Endometrium (tissue), 2 donors: ENCODE measurements around the gene C1orf21.

Source experiments
- FAIRE-seq: peaks from 2 replicates; lab custom pipeline; 2012; peaks lifted over from hg19 to GRCh38; lab: Jason Lieb, UNC
- donor health status: control.
- donor health status: control.

The C1orf21 gene

GRCh38 chr1:184387476-184388318 lies 868 bp downstream of the C1orf21 start:
- no peak for FAIRE-seq

- FAIRE-seq: no peak
Measured at GRCh38 chr1:184388319-184388889, 1.6 kb downstream of the C1orf21 start.

GRCh38 chr1:184388971-184389370 lies 2.1 kb downstream of the C1orf21 start:
- no peak for FAIRE-seq

- no peak for FAIRE-seq
Measured at GRCh38 chr1:184389446-184389845, 2.6 kb downstream of the C1orf21 start.

- FAIRE-seq: no peak
Measured at GRCh38 chr1:184390889-184391288, 4.1 kb downstream of the C1orf21 start.

- no peak for FAIRE-seq
Measured at GRCh38 chr1:184392067-184392466, 5.2 kb downstream of the C1orf21 start.

- no peak for FAIRE-seq
Measured at GRCh38 chr1:184392779-184393522, 6.1 kb downstream of the C1orf21 start.

GRCh38 chr1:184393962-184394361 lies 7.1 kb downstream of the C1orf21 start:
- FAIRE-seq: no peak

GRCh38 chr1:184395370-184395769 lies 8.5 kb downstream of the C1orf21 start:
- FAIRE-seq: no peak

GRCh38 chr1:184395937-184396480 lies 9.2 kb downstream of the C1orf21 start:
- FAIRE-seq: no peak

GRCh38 chr1:184399192-184399847 lies 12.5 kb downstream of the C1orf21 start:
- FAIRE-seq: no peak

GRCh38 chr1:184403961-184404726 lies 17.3 kb downstream of the C1orf21 start:
- no peak for FAIRE-seq

- no peak for FAIRE-seq
Measured at GRCh38 chr1:184404727-184405027, 17.8 kb downstream of the C1orf21 start.

GRCh38 chr1:184405094-184405800 lies 18.4 kb downstream of the C1orf21 start:
- no peak for FAIRE-seq

GRCh38 chr1:184405801-184406142 lies 18.9 kb downstream of the C1orf21 start:
- FAIRE-seq: no peak

- FAIRE-seq: no peak
Measured at GRCh38 chr1:184406479-184406878, 19.6 kb downstream of the C1orf21 start.

GRCh38 chr1:184407816-184408510 lies 21.1 kb downstream of the C1orf21 start:
- no peak for FAIRE-seq

- FAIRE-seq: no peak
Measured at GRCh38 chr1:184408580-184408979, 21.8 kb downstream of the C1orf21 start.

- no peak for FAIRE-seq
Measured at GRCh38 chr1:184409011-184409410, 22.2 kb downstream of the C1orf21 start.

GRCh38 chr1:184412472-184412871 lies 25.6 kb downstream of the C1orf21 start:
- no peak for FAIRE-seq
